ENCODE results near the gene ZNF280C.

The ZNF280C gene

GRCh38 chrX:130268449-130269170 is at the start of gene ZNF280C:
TSS of gene ZNF280C (minus strand) at chrX:130268899. CDS start at chrX:130260449, 8,450 bp downstream.
- H3K4me1 ChIP-seq (ENCODE audit: control insufficient read depth in 1 of 2, insufficient read depth in 2 of 2, low read length in 2 of 2): peaks cover 0 to 4% of the 10 kb centered on the region in 2 donors
- peak within 1 kb of the TSS; percentile 70 to 71 for H3K4me3 ChIP-seq (ENCODE audit: low read depth in 1 of 2, low read length in 2 of 2)
- no peaks in the 10 kb centered on the region for H3K27me3 ChIP-seq (ENCODE audit: low read depth, low read length)
- H3K36me3 ChIP-seq (ENCODE audit: control insufficient read depth in 1 of 2, insufficient read depth in 2 of 2, low read length in 2 of 2): no peaks in the 10 kb centered on the region
- no peak within 1 kb of the TSS for H3K27ac ChIP-seq (ENCODE audit: low read length)
- no peaks in the 10 kb centered on the region for H3K9me3 ChIP-seq (ENCODE audit: control insufficient read depth in 1 of 2, low read length in 2 of 2)

GRCh38 chrX:130304587-130305368 is 36.1 kb upstream of the ZNF280C start:
- H3K9me3 ChIP-seq (ENCODE audit: control insufficient read depth in 1 of 2, low read length in 2 of 2): no peaks in the 10 kb centered on the region
- H3K27me3 ChIP-seq (ENCODE audit: low read depth, low read length): no peaks in the 10 kb centered on the region
- no peaks in the 10 kb centered on the region for H3K4me1 ChIP-seq (ENCODE audit: control insufficient read depth in 1 of 2, insufficient read depth in 2 of 2, low read length in 2 of 2)
- H3K36me3 ChIP-seq (ENCODE audit: control insufficient read depth in 1 of 2, insufficient read depth in 2 of 2, low read length in 2 of 2): no peaks in the 10 kb centered on the region
- no peak overlapping the region for H3K27ac ChIP-seq (ENCODE audit: low read length)
- H3K4me3 ChIP-seq (ENCODE audit: low read depth in 1 of 2, low read length in 2 of 2): no peak overlapping the region

GRCh38 chrX:130301977-130302376 is 33.3 kb upstream of the ZNF280C start:
- H3K4me1 ChIP-seq (ENCODE audit: control insufficient read depth in 1 of 2, insufficient read depth in 2 of 2, low read length in 2 of 2): no peaks in the 10 kb centered on the region
- no peaks in the 10 kb centered on the region for H3K27me3 ChIP-seq (ENCODE audit: low read depth, low read length)
- no peak overlapping the region for H3K27ac ChIP-seq (ENCODE audit: low read length)
- no peaks in the 10 kb centered on the region for H3K9me3 ChIP-seq (ENCODE audit: control insufficient read depth in 1 of 2, low read length in 2 of 2)
- no peaks in the 10 kb centered on the region for H3K36me3 ChIP-seq (ENCODE audit: control insufficient read depth in 1 of 2, insufficient read depth in 2 of 2, low read length in 2 of 2)
- H3K4me3 ChIP-seq (ENCODE audit: low read depth in 1 of 2, low read length in 2 of 2): no peak overlapping the region

- Histone ChIP-seq H3K27ac (ENCODE audit: low read length) (no peak overlapping the region), H3K36me3 (ENCODE audit: control insufficient read depth in 1 of 2, insufficient read depth in 2 of 2, low read length in 2 of 2) (no peaks in the 10 kb centered on the region), H3K9me3 (ENCODE audit: control insufficient read depth in 1 of 2, low read length in 2 of 2) (no peaks in the 10 kb centered on the region), H3K4me3 (ENCODE audit: low read depth in 1 of 2, low read length in 2 of 2) (no peak overlapping the region), H3K27me3 (ENCODE audit: low read depth, low read length) (no peaks in the 10 kb centered on the region), H3K4me1 (ENCODE audit: control insufficient read depth in 1 of 2, insufficient read depth in 2 of 2, low read length in 2 of 2) (no peaks in the 10 kb centered on the region)
Observed at GRCh38 chrX:130301405-130301804, 32.7 kb upstream of the ZNF280C start.

- Histone ChIP-seq H3K4me3 (ENCODE audit: low read depth in 1 of 2, low read length in 2 of 2) (no peak overlapping the region), H3K9me3 (ENCODE audit: control insufficient read depth in 1 of 2, low read length in 2 of 2) (no peaks in the 10 kb centered on the region), H3K36me3 (ENCODE audit: control insufficient read depth in 1 of 2, insufficient read depth in 2 of 2, low read length in 2 of 2) (no peaks in the 10 kb centered on the region), H3K4me1 (ENCODE audit: control insufficient read depth in 1 of 2, insufficient read depth in 2 of 2, low read length in 2 of 2) (no peaks in the 10 kb centered on the region), H3K27ac (ENCODE audit: low read length) (no peak overlapping the region), H3K27me3 (ENCODE audit: low read depth, low read length) (no peaks in the 10 kb centered on the region)
Observed at GRCh38 chrX:130300010-130300282, 31.2 kb upstream of the ZNF280C start.

GRCh38 chrX:130299279-130300009 is 30.7 kb upstream of the ZNF280C start:
- Histone ChIP-seq H3K27me3 (ENCODE audit: low read depth, low read length) (no peaks in the 10 kb centered on the region), H3K4me1 (ENCODE audit: control insufficient read depth in 1 of 2, insufficient read depth in 2 of 2, low read length in 2 of 2) (no peaks in the 10 kb centered on the region), H3K27ac (ENCODE audit: low read length) (no peak overlapping the region), H3K4me3 (ENCODE audit: low read depth in 1 of 2, low read length in 2 of 2) (no peak overlapping the region), H3K36me3 (ENCODE audit: control insufficient read depth in 1 of 2, insufficient read depth in 2 of 2, low read length in 2 of 2) (no peaks in the 10 kb centered on the region), H3K9me3 (ENCODE audit: control insufficient read depth in 1 of 2, low read length in 2 of 2) (no peaks in the 10 kb centered on the region)

GRCh38 chrX:130296743-130297142 is 28.0 kb upstream of the ZNF280C start:
- H3K27me3 ChIP-seq (ENCODE audit: low read depth, low read length): no peaks in the 10 kb centered on the region
- no peaks in the 10 kb centered on the region for H3K36me3 ChIP-seq (ENCODE audit: control insufficient read depth in 1 of 2, insufficient read depth in 2 of 2, low read length in 2 of 2)
- no peaks in the 10 kb centered on the region for H3K9me3 ChIP-seq (ENCODE audit: control insufficient read depth in 1 of 2, low read length in 2 of 2)

GRCh38 chrX:130296297-130296678 is 27.6 kb upstream of the ZNF280C start:
- H3K4me3 ChIP-seq (ENCODE audit: low read depth in 1 of 2, low read length in 2 of 2): no peak overlapping the region

More at GRCh38 chrX:130296743-130297142, 28.0 kb upstream of the ZNF280C start:
- no peak overlapping the region for H3K4me3 ChIP-seq (ENCODE audit: low read depth in 1 of 2, low read length in 2 of 2)
- no peaks in the 10 kb centered on the region for H3K4me1 ChIP-seq (ENCODE audit: control insufficient read depth in 1 of 2, insufficient read depth in 2 of 2, low read length in 2 of 2)
- H3K27ac ChIP-seq (ENCODE audit: low read length): no peak overlapping the region

GRCh38 chrX:130295519-130296296 is 27.0 kb upstream of the ZNF280C start:
- no peaks in the 10 kb centered on the region for H3K36me3 ChIP-seq (ENCODE audit: control insufficient read depth in 1 of 2, insufficient read depth in 2 of 2, low read length in 2 of 2)
- H3K9me3 ChIP-seq (ENCODE audit: control insufficient read depth in 1 of 2, low read length in 2 of 2): no peaks in the 10 kb centered on the region
- no peaks in the 10 kb centered on the region for H3K27me3 ChIP-seq (ENCODE audit: low read depth, low read length)
- H3K4me1 ChIP-seq (ENCODE audit: control insufficient read depth in 1 of 2, insufficient read depth in 2 of 2, low read length in 2 of 2): no peaks in the 10 kb centered on the region
- no peak overlapping the region for H3K27ac ChIP-seq (ENCODE audit: low read length)
- no peak overlapping the region for H3K4me3 ChIP-seq (ENCODE audit: low read depth in 1 of 2, low read length in 2 of 2)

More at GRCh38 chrX:130296297-130296678, 27.6 kb upstream of the ZNF280C start:
- Histone ChIP-seq H3K4me1 (ENCODE audit: control insufficient read depth in 1 of 2, insufficient read depth in 2 of 2, low read length in 2 of 2) (no peaks in the 10 kb centered on the region), H3K36me3 (ENCODE audit: control insufficient read depth in 1 of 2, insufficient read depth in 2 of 2, low read length in 2 of 2) (no peaks in the 10 kb centered on the region), H3K27ac (ENCODE audit: low read length) (no peak overlapping the region), H3K9me3 (ENCODE audit: control insufficient read depth in 1 of 2, low read length in 2 of 2) (no peaks in the 10 kb centered on the region), H3K27me3 (ENCODE audit: low read depth, low read length) (no peaks in the 10 kb centered on the region)

GRCh38 chrX:130287071-130287770 is 18.5 kb upstream of the ZNF280C start:
- Histone ChIP-seq H3K9me3 (ENCODE audit: control insufficient read depth in 1 of 2, low read length in 2 of 2) (no peaks in the 10 kb centered on the region), H3K27ac (ENCODE audit: low read length) (no peak overlapping the region), H3K4me3 (ENCODE audit: low read depth in 1 of 2, low read length in 2 of 2) (no peak overlapping the region), H3K36me3 (ENCODE audit: control insufficient read depth in 1 of 2, insufficient read depth in 2 of 2, low read length in 2 of 2) (no peaks in the 10 kb centered on the region), H3K4me1 (ENCODE audit: control insufficient read depth in 1 of 2, insufficient read depth in 2 of 2, low read length in 2 of 2) (no peaks in the 10 kb centered on the region), H3K27me3 (ENCODE audit: low read depth, low read length) (no peaks in the 10 kb centered on the region)

All from muscle layer of duodenum (tissue), 2 donors.